Thyroid gland (tissue), 4 donors: Measurements from ENCODE around the gene ITPR2.

ENCODE experiments used
- CTCF ChIP-seq, 6 experiments: fragments of 200-600 bp in 3 of 6; fragments of 450-650 bp in 3 of 6; sonication (generic) in 3 of 6; IDR thresholded peaks; one replicate each; pipeline ENCODE4 v1.5.1; 2016 to 2019; ENCODE audit warnings: antibody characterized with exemption in 6 of 6, mild to moderate bottlenecking in 2 of 6, inconsistent platforms in 1 of 6, moderate library complexity in 1 of 6
- POLR2A ChIP-seq, 2 donors: fragments of 450-650 bp; IDR thresholded peaks; one replicate each; pipeline ENCODE4 v1.6.1; 2017; ENCODE audit warnings: antibody characterized with exemption in 2 of 2, mild to moderate bottlenecking in 2 of 2, moderate library complexity in 1 of 2

- TF ChIP-seq POLR2A (IDR thresholded peaks at IDR 0.05): no peak
- no peak for TF ChIP-seq CTCF (IDR thresholded peaks at IDR 0.05)
Observed at GRCh38 chr12:26846416-26846815, 13.4 kb upstream of the ITPR2 start.
